DND-41 (cell line): ENCODE measurements around the gene AKR7A3.

Experiments
- CTCF ChIP-seq: IDR thresholded peaks from 2 replicates; pipeline ENCODE4 v1.5.1; 2012; ENCODE audit warnings: borderline replicate concordance, low read length, moderate library complexity, mild to moderate bottlenecking; ENCODE audit not compliant: poor library complexity, severe bottlenecking; ENCODE audit errors: extremely low read depth
- EZH2 ChIP-seq: IDR thresholded peaks from 3 replicates; pipeline ENCODE4 v1.6.1; 2012; ENCODE audit warnings: borderline replicate concordance, low read depth, mild to moderate bottlenecking, moderate library complexity, low read length, inconsistent platforms; ENCODE audit not compliant: severe bottlenecking

- TF ChIP-seq CTCF (no peak), EZH2 (no peak)
These were observed 33.3 kb downstream of the AKR7A3 start for GRCh38 chr1:19255288-19255687.
